Astrocyte (in vitro differentiated cells and primary cell): ENCODE data around the gene RNF157. TPM values are rescaled to one million over a fixed set of nuclear protein-coding genes. Genes with fewer than 3 reads are reported as not detected.

ENCODE experiments used
- DNase-seq: peaks from one replicate; pipeline ENCODE4 v3.0.0-alpha.2; 2010; ENCODE audit warnings: low read depth
- FAIRE-seq: peaks from 2 replicates; lab custom pipeline; 2011; peaks lifted over from hg19 to GRCh38; lab: Jason Lieb, UNC
- H2AFZ ChIP-seq: 2 replicates; pipeline ENCODE4 v1.6.0; 2012; ENCODE audit warnings: low read depth, low read length, inconsistent platforms
- H3K27ac ChIP-seq: 2 replicates; pipeline ENCODE4 v1.5.1; 2011; ENCODE audit warnings: low read depth, low read length, inconsistent platforms
- H3K27me3 ChIP-seq: 2 replicates; pipeline ENCODE4 v1.6.0; 2011; ENCODE audit warnings: low read length, inconsistent platforms; ENCODE audit not compliant: insufficient read depth
- H3K36me3 ChIP-seq: 2 replicates; pipeline ENCODE4 v1.5.1; 2011; ENCODE audit warnings: low read length, inconsistent platforms; ENCODE audit not compliant: insufficient read depth
- H3K4me1 ChIP-seq: 2 replicates; pipeline ENCODE4 v1.5.1; 2011; ENCODE audit warnings: low read length, inconsistent platforms; ENCODE audit not compliant: insufficient read depth
- H3K4me2 ChIP-seq: 2 replicates; pipeline ENCODE4 v1.6.0; 2012; ENCODE audit warnings: low read length, inconsistent platforms
- H3K4me3 ChIP-seq: 2 replicates; pipeline ENCODE4 v1.5.1; 2011; ENCODE audit warnings: low read depth, mild to moderate bottlenecking, low read length, inconsistent platforms; ENCODE audit not compliant: insufficient read depth
- H3K79me2 ChIP-seq: 2 replicates; pipeline ENCODE4 v1.6.0; 2012; ENCODE audit warnings: mild to moderate bottlenecking, low read length, inconsistent platforms; ENCODE audit not compliant: insufficient read depth
- H3K9ac ChIP-seq: 2 replicates; pipeline ENCODE4 v1.6.0; 2012; ENCODE audit warnings: mild to moderate bottlenecking, low read length, inconsistent platforms
- H3K9me3 ChIP-seq: 2 replicates; pipeline ENCODE4 v1.5.1; 2012; ENCODE audit warnings: low read depth, mild to moderate bottlenecking, low read length, inconsistent platforms; ENCODE audit not compliant: insufficient read depth
- H4K20me1 ChIP-seq: 2 replicates; pipeline ENCODE4 v1.6.0; 2012; ENCODE audit warnings: low read length, inconsistent platforms; ENCODE audit not compliant: insufficient read depth
- H3K27ac Mint-ChIP-seq: one replicate; pipeline ENCODE4 v1.8.0; 2021; ENCODE audit warnings: mild to moderate bottlenecking, mixed read lengths; ENCODE audit not compliant: unreplicated experiment
- H3K27me3 Mint-ChIP-seq: one replicate; pipeline ENCODE4 v1.8.0; 2021; ENCODE audit warnings: low read depth, mixed read lengths; ENCODE audit not compliant: unreplicated experiment
- H3K36me3 Mint-ChIP-seq: one replicate; pipeline ENCODE4 v1.8.0; 2021; ENCODE audit warnings: low read depth, mixed read lengths; ENCODE audit not compliant: unreplicated experiment
- H3K4me1 Mint-ChIP-seq: one replicate; pipeline ENCODE4 v1.8.0; 2021; ENCODE audit warnings: low read depth, mixed read lengths; ENCODE audit not compliant: unreplicated experiment
- H3K4me3 Mint-ChIP-seq: one replicate; pipeline ENCODE4 v1.8.0; 2021; ENCODE audit warnings: mild to moderate bottlenecking, moderate library complexity, mixed read lengths; ENCODE audit not compliant: unreplicated experiment
- H3K9me3 Mint-ChIP-seq: one replicate; pipeline ENCODE4 v1.8.0; 2021; ENCODE audit warnings: mild to moderate bottlenecking, mixed read lengths; ENCODE audit not compliant: unreplicated experiment
- CTCF ChIP-seq: IDR thresholded peaks from 2 replicates; pipeline ENCODE4 v1.5.1; 2011; ENCODE audit warnings: low read depth, mild to moderate bottlenecking, inconsistent platforms, low read length, moderate library complexity; ENCODE audit not compliant: insufficient read depth
- EZH2 ChIP-seq: IDR thresholded peaks from 2 replicates; pipeline ENCODE4 v1.6.1; 2012; ENCODE audit warnings: mild to moderate bottlenecking, low read length, inconsistent platforms; ENCODE audit not compliant: insufficient read depth
- total RNA-seq: library from RNA; stranded (reverse); gene quantifications from 2 replicates; pipeline ENCODE4 v1.2.1, GENCODE V29; 2021

The RNF157 gene
- total RNA-seq, 1 donor from 2014 or later = 1.4 TPM

GRCh38 chr17:76153202-76153601 is 87.1 kb downstream of the RNF157 start:
- no peak overlapping the region for H3K4me3 ChIP-seq

GRCh38 chr17:76152591-76152990 is 87.7 kb downstream of the RNF157 start:
- H3K4me1 Mint-ChIP-seq = no peaks in the 10 kb centered on the region
- no peak for FAIRE-seq

More at GRCh38 chr17:76153202-76153601, 87.1 kb downstream of the RNF157 start:
- TF ChIP-seq CTCF = no peak
- TF ChIP-seq EZH2 = no peak
- H3K9me3 Mint-ChIP-seq = no peaks in the 10 kb centered on the region
- peaks cover 2% of the 10 kb centered on the region for H3K36me3 Mint-ChIP-seq
- no peaks in the 10 kb centered on the region for H3K9me3 ChIP-seq
- no peaks in the 10 kb centered on the region for H3K4me1 Mint-ChIP-seq
- no peaks in the 10 kb centered on the region for H3K36me3 ChIP-seq
- H3K27ac ChIP-seq = no peak overlapping the region
- FAIRE-seq (no peak), DNase-seq (no peak)
- peaks cover 38% of the 10 kb centered on the region for H3K27me3 Mint-ChIP-seq
- H3K27ac Mint-ChIP-seq = no peak overlapping the region
- no peak overlapping the region for H3K9ac ChIP-seq
- H4K20me1 ChIP-seq = no peaks in the 10 kb centered on the region
- H3K79me2 ChIP-seq = no peaks in the 10 kb centered on the region
- H3K4me3 Mint-ChIP-seq = no peak overlapping the region
- no peaks in the 10 kb centered on the region for H3K4me1 ChIP-seq
- H3K4me2 ChIP-seq = no peak overlapping the region
- no peak overlapping the region for H2AFZ ChIP-seq
- H3K27me3 ChIP-seq = no peaks in the 10 kb centered on the region

More at GRCh38 chr17:76152591-76152990, 87.7 kb downstream of the RNF157 start:
- H3K27ac ChIP-seq = no peak overlapping the region
- no peaks in the 10 kb centered on the region for H3K79me2 ChIP-seq
- no peak overlapping the region for H2AFZ ChIP-seq
- Mint-ChIP-seq H3K36me3 (peaks cover 2% of the 10 kb centered on the region), H3K27ac (no peak overlapping the region), H3K27me3 (peaks cover 36% of the 10 kb centered on the region), H3K4me3 (no peak overlapping the region), H3K9me3 (no peaks in the 10 kb centered on the region)
- H4K20me1 ChIP-seq = no peaks in the 10 kb centered on the region
- H3K27me3 ChIP-seq = no peaks in the 10 kb centered on the region
- no peak overlapping the region for H3K4me2 ChIP-seq
- no peaks in the 10 kb centered on the region for H3K9me3 ChIP-seq
- DNase-seq = no peak
- H3K4me1 ChIP-seq = no peaks in the 10 kb centered on the region
- H3K9ac ChIP-seq = no peak overlapping the region
- H3K36me3 ChIP-seq = no peaks in the 10 kb centered on the region
- H3K4me3 ChIP-seq = no peak overlapping the region
- TF ChIP-seq EZH2 (no peak), CTCF (no peak)
